Testis (tissue), 3 donors: ENCODE measurements around the gene TTLL8. TPM values are rescaled to one million over a fixed set of nuclear protein-coding genes. Genes with fewer than 3 reads are reported as not detected.

Experiments
- DNase-seq: peaks from one replicate; pipeline ENCODE4 v3.0.0-alpha.2; 2019
- H3K27ac ChIP-seq, 2 donors: fragments of 200-600 bp; sonication (generic); one replicate each; pipeline ENCODE4 v1.5.1; 2019
- H3K27me3 ChIP-seq: fragments of 200-600 bp; sonication (generic); one replicate; pipeline ENCODE4 v1.5.1; 2019
- H3K36me3 ChIP-seq: fragments of 200-600 bp; sonication (generic); one replicate; pipeline ENCODE4 v1.5.1; 2017; ENCODE audit warnings: low read depth; ENCODE audit errors: missing control alignments
- H3K4me1 ChIP-seq: fragments of 200-600 bp; sonication (generic); one replicate; pipeline ENCODE4 v1.5.1; 2019
- H3K4me3 ChIP-seq, 2 donors: fragments of 200-600 bp; sonication (generic); one replicate each; pipeline ENCODE4 v1.5.1; 2017 to 2019
- H3K9me3 ChIP-seq: fragments of 200-600 bp; sonication (generic); one replicate; pipeline ENCODE4 v1.5.1; 2017
- POLR2A ChIP-seq: fragments of 450-650 bp; IDR thresholded peaks from one replicate; pipeline ENCODE4 v1.6.1; 2017; ENCODE audit warnings: antibody characterized with exemption, mild to moderate bottlenecking, moderate library complexity
- WGBS, 2 donors: methylation state at CpG; one replicate each; pipeline ENCODE4 v1.1.5; 2018; 5-methylcytosine and 5-hydroxymethylcytosine counted together
- intact Hi-C: fragments of 100-400 bp; cut with DNase I; formaldehyde crosslinking; loops from one replicate; pipeline ENCODE4 v1.15.1; 2023; ENCODE audit warnings: low total_unique reads
- polyA plus RNA-seq: library from polyadenylated mRNA; stranded (reverse); fragments of 350-450 nt; fragmentation: Illumina TruSeq; extraction: RNeasy Lipid Tissue Mini Kit (QIAGEN cat#74804); gene quantifications from one replicate; pipeline ENCODE4 v1.2.3, GENCODE V29; 2014; ENCODE audit warnings: low read depth, low replicate concordance; ENCODE audit not compliant: insufficient read depth
- total RNA-seq, 2 donors: library from RNA; depleted of rRNA; stranded (reverse); fragments of >200 nt; gene quantifications; one replicate each; pipeline ENCODE4 v1.2.3, GENCODE V29; 2016
- TF ChIP-seq, protein P1 (sequence below), 3 experiments: fragments of 450-650 bp in 2 of 3; fragments of 200-600 bp in 1 of 3; sonication (generic) in 1 of 3; IDR thresholded peaks; one replicate each; pipeline ENCODE4 v1.5.1; 2016 to 2019; ENCODE audit warnings: antibody characterized with exemption in 3 of 3, mild to moderate bottlenecking in 2 of 3, moderate library complexity in 1 of 3

TTLL8 gene
- total and polyA plus RNA-seq, 3 donors from 2014 or later, result 5.1 to 11.9 (median 11.3) TPM

DNA sequence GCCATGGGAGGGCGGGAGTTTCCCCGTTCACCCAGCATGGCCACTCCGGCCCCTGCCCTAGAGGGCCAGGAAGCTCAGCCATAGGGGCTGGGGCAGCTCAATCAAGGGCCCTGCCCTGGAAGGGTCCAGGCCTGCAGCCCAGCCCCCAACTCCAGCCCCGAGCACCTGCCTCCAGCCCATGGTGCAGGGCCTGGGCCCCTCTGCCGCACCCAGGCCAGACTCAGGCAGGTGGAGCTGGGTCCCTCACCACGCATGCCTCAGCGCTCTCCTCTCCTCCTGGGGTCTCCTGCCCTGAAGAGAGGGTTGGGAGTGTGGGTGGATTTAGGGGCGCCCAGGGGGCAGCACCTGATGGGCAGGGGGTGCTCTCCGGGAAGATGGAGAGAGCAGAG lies 14.1 kb upstream of the TTLL8 start:
- intact Hi-C loops, result no loop called here
- Histone ChIP-seq H3K9me3 (no peaks in the 10 kb centered on the region), H3K4me3 (no peak overlapping the region), H3K27me3 (no peaks in the 10 kb centered on the region), H3K27ac (no peak overlapping the region), H3K36me3 (no peaks in the 10 kb centered on the region), H3K4me1 (no peaks in the 10 kb centered on the region)
- WGBS, 2 donors, result 89 to 100% methylated on average over 2 to 9 of the region's 9 CpGs
- DNase-seq, result no peak
- no peak for TF ChIP-seq POLR2A
- TF ChIP-seq, protein P1, sequence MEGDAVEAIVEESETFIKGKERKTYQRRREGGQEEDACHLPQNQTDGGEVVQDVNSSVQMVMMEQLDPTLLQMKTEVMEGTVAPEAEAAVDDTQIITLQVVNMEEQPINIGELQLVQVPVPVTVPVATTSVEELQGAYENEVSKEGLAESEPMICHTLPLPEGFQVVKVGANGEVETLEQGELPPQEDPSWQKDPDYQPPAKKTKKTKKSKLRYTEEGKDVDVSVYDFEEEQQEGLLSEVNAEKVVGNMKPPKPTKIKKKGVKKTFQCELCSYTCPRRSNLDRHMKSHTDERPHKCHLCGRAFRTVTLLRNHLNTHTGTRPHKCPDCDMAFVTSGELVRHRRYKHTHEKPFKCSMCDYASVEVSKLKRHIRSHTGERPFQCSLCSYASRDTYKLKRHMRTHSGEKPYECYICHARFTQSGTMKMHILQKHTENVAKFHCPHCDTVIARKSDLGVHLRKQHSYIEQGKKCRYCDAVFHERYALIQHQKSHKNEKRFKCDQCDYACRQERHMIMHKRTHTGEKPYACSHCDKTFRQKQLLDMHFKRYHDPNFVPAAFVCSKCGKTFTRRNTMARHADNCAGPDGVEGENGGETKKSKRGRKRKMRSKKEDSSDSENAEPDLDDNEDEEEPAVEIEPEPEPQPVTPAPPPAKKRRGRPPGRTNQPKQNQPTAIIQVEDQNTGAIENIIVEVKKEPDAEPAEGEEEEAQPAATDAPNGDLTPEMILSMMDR (IDR thresholded peaks at IDR 0.05), result no peak

DNA sequence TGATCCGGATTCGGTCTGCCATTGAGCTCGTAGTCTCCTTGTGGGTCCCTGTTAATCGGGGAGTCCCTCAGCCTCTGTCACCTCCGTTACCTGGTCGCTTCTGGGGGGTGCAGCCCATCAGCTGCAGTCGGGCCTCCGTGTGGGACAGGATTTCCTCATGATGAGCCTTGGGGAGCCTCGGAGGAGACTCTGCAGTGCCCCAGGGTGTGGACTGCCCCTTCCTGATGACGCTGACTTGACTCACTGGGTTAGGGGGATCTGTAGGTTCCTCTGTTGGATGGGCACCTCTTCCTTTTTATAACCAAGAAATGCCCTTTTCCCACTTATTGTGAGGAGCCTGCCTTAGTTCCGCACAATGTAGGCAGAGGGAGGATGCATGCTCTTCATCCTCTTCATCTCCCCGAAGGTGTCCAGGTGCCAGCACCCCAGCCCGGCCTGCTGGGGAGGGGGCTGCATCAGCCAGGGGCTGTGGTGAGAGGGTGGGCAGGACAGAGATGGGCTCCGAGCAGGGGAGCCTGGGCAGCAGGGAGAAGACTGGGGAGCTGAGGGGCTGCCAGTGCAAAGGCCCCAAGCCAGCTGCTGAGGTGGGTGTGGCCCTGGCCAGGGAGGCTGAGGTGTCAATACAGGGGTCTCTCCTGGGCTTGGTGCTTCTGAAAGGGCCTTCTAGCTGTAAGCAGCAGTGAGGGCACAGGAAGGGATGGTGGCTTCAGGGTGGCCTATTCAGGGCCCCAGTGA lies 13.5 kb upstream of the TTLL8 start:
- Histone ChIP-seq H3K36me3 (no peaks in the 10 kb centered on the region), H3K4me1 (no peaks in the 10 kb centered on the region), H3K27me3 (no peaks in the 10 kb centered on the region), H3K4me3 (no peak overlapping the region), H3K27ac (no peak overlapping the region), H3K9me3 (no peaks in the 10 kb centered on the region)
- DNase-seq, result no peak
- 89 to 91% methylated on average over 12 to 14 of the region's 14 CpGs for WGBS, 2 donors
- TF ChIP-seq, protein P1 (IDR thresholded peaks at IDR 0.05), result no peak
- intact Hi-C loops, result no loop called here

DNA sequence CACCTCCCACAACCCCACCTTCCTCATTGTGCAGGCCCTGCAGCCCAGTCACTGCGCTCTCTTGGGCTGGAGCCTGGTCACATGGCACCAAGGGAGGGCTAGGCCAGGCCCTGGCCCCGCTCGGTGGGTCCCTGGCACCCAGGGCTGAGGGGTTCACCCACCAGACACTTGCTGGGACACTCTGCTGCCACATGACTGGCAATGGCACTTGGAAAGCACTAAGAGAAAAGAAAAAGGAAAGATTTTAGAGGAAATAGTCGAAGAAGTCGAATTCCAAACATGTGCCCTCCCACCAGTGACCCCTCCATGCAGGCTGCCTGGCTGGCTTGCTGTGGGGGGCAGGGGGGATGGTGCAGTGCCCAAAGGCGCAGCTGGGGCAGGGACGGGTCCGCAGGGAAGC lies 12.3 kb upstream of the TTLL8 start:
- TF ChIP-seq, protein P1 (IDR thresholded peaks at IDR 0.05), result no peak
- no peak for TF ChIP-seq POLR2A
- intact Hi-C loops, result no loop called here
- Histone ChIP-seq H3K9me3 (no peaks in the 10 kb centered on the region), H3K4me1 (no peaks in the 10 kb centered on the region), H3K27me3 (no peaks in the 10 kb centered on the region), H3K27ac (no peak overlapping the region), H3K4me3 (no peak overlapping the region), H3K36me3 (no peaks in the 10 kb centered on the region)
- WGBS, 2 donors, result 87 to 89% methylated on average over 7 to 8 of the region's 8 CpGs
- DNase-seq, result no peak

DNA sequence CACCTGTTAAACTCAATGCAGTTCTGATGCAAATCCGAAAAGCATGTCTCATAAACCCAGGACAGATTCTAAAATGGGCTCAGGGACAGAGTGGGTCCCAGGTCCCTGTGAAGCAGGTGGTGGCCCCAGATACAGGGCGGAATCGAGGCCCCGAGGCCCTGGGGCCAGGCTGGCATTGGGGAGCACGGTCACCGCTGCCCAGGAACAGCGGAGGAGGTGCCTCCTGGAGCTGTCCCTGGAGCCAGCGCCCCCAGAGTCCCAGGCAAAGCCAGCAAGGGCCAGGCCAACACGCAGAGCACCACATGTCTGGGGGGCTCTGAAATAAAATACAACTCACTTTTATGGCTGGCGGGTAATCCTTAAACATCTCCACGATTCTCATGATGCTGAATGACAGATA lies 10.0 kb upstream of the TTLL8 start:
- TF ChIP-seq, protein P1 (IDR thresholded peaks at IDR 0.05), result no peak
- TF ChIP-seq POLR2A, result no peak
- 80 to 87% methylated on average over 7 to 11 of the region's 11 CpGs for WGBS, 2 donors
- Histone ChIP-seq H3K9me3 (no peaks in the 10 kb centered on the region), H3K4me1 (no peaks in the 10 kb centered on the region), H3K36me3 (no peaks in the 10 kb centered on the region), H3K27me3 (no peaks in the 10 kb centered on the region), H3K27ac (no peak overlapping the region), H3K4me3 (no peak overlapping the region)
- intact Hi-C loops, result no loop called here
- no peak for DNase-seq

- WGBS, 2 donors, result 82 to 83% methylated on average over 5 of the region's 8 CpGs
- H3K27ac ChIP-seq, result no peak overlapping the region
These were observed 9.1 kb upstream of the TTLL8 start for GRCh38 chr22:50067244-50067643.

More at GRCh38 chr22:50067244-50067643, 9.1 kb upstream of the TTLL8 start:
- TF ChIP-seq, protein P1 (IDR thresholded peaks at IDR 0.05), result no peak
- TF ChIP-seq POLR2A, result no peak
- no peaks in the 10 kb centered on the region for H3K27me3 ChIP-seq
- no peaks in the 10 kb centered on the region for H3K36me3 ChIP-seq
- DNase-seq, result no peak
- no peaks in the 10 kb centered on the region for H3K9me3 ChIP-seq
- intact Hi-C loops, result no loop called here
- no peak overlapping the region for H3K4me3 ChIP-seq
- H3K4me1 ChIP-seq, result no peaks in the 10 kb centered on the region
